ENCODE results near the gene CYP27B1.
A peak's percentile ranks its signal among the peaks of the same experiment; 100 is the strongest.
"Not testable (repeated sequence)": the region's sequence is repeated elsewhere in the genome, so short reads cannot be mapped to it uniquely, and the experiment has no call there.

The CYP27B1 gene

DNA sequence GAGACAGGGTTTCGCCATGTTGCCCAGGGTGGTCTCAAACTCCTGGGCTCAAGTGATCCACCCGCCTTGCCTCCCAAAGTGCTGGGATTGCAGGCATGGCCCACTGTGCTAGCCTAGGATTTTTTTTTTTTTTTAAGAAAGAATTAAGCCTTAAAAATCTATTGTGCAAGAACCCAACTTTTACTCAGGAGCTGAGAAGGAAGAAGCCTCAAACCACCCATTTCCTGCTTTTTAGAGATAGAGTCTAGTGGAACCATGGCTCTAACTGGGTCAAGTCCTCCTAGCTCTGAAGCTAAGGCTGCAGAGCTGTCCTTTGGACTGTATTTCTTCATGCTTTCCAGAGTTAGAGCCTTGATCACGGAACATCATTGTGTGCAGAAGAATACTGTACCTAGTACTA, 14.4 kb upstream of the CYP27B1 start:
- H3K4me3 ChIP-seq (ENCODE audit: low read length): no peak overlapping the region
- H3K9ac ChIP-seq (ENCODE audit: low read length): no peak overlapping the region
- peaks cover 3% of the 10 kb centered on the region for H3K4me1 ChIP-seq (ENCODE audit: control insufficient read depth, insufficient read depth, low read length)
- no peak overlapping the region for H3K27ac ChIP-seq (ENCODE audit: low read depth, low read length)
- H3K36me3 ChIP-seq (ENCODE audit: control insufficient read depth, insufficient read depth, low read length): peaks cover 9% of the 10 kb centered on the region
- H3K27me3 ChIP-seq (ENCODE audit: control insufficient read depth, insufficient read depth, low read length): no peaks in the 10 kb centered on the region

DNA sequence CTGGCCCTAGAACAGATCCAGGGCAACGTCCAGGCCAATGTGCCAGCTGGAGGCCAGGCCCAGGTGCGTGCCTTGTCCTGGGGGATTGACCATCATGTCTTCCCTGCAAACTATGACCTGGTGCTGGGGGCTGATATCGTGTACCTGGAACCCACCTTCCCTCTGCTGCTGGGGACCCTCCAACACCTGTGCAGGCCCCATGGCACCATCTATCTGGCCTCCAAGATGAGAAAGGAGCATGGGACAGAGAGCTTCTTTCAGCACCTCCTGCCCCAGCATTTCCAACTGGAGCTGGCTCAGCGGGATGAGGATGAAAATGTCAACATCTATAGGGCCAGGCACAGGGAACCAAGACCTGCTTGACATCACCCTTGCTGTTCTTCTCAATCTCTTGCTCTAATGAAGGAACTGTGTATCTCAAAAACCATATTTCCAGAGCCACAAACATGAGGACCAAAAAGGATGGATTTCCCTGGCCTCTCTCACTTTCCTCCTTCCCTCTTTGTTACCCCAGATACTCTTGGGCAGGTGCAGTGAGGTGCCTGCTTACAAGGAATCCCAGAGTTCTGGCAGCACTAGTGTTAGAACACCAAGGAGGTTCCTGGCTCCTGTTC, 13.5 kb upstream of the CYP27B1 start:
- H3K27me3 ChIP-seq (ENCODE audit: control insufficient read depth, insufficient read depth, low read length): no peaks in the 10 kb centered on the region
- H3K27ac ChIP-seq (ENCODE audit: low read depth, low read length): no peak overlapping the region
- no peak overlapping the region for H3K4me3 ChIP-seq (ENCODE audit: low read length)
- H3K9ac ChIP-seq (ENCODE audit: low read length): no peak overlapping the region
- H3K4me1 ChIP-seq (ENCODE audit: control insufficient read depth, insufficient read depth, low read length): peaks cover 3% of the 10 kb centered on the region
- H3K36me3 ChIP-seq (ENCODE audit: control insufficient read depth, insufficient read depth, low read length): peaks cover 3% of the 10 kb centered on the region

DNA sequence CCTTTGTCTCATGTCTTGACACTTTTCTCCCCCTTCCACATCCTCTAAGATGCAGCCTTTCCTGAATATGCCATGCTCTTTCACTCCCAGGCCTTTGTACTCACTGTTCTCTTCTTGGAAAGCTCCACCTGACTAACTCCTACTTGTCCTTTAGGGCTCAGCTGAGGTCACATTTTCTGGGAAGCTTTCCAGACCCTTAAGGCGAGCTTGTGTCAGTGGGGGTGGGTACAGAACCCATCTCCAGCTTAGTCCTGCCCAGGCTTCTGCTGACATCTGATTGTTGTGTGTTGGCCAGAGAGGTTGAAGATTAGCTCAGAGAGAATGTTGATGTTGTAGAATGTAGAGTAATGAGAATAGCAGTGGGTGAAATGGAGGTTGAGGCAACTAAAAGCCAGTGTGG, 12.9 kb upstream of the CYP27B1 start:
- Histone ChIP-seq H3K9ac (ENCODE audit: low read length) (no peak overlapping the region), H3K4me1 (ENCODE audit: control insufficient read depth, insufficient read depth, low read length) (peaks cover 3% of the 10 kb centered on the region), H3K36me3 (ENCODE audit: control insufficient read depth, insufficient read depth, low read length) (peaks cover 3% of the 10 kb centered on the region), H3K4me3 (ENCODE audit: low read length) (no peak overlapping the region), H3K27ac (ENCODE audit: low read depth, low read length) (no peak overlapping the region), H3K27me3 (ENCODE audit: control insufficient read depth, insufficient read depth, low read length) (no peaks in the 10 kb centered on the region)

DNA sequence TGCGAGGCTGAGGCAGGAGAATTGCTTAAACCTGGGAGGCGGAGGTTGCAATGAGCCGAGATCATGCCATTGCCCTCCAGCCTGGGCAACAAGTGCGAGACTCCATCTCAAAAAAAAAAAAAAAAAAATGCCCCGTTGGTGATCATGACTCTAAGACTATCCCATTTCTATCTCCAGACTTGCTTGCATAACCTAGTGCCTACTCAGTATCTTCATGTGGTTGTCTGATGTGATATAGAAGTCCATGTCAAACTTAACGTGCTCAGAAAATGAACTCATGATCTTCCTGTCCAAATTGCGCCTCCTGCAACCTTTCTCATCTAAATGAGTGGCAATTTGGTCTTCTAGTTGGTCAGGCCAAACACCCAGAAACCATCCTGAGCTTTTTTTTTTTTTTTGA, 11.0 kb upstream of the CYP27B1 start:
- H3K36me3 ChIP-seq (ENCODE audit: control insufficient read depth, insufficient read depth, low read length): peaks cover 3% of the 10 kb centered on the region
- H3K27me3 ChIP-seq (ENCODE audit: control insufficient read depth, insufficient read depth, low read length): no peaks in the 10 kb centered on the region
- H3K4me3 ChIP-seq (ENCODE audit: low read length): no peak overlapping the region
- no peaks in the 10 kb centered on the region for H3K4me1 ChIP-seq (ENCODE audit: control insufficient read depth, insufficient read depth, low read length)
- no peak overlapping the region for H3K27ac ChIP-seq (ENCODE audit: low read depth, low read length)
- no peak overlapping the region for H3K9ac ChIP-seq (ENCODE audit: low read length)

- no peak overlapping the region for H3K4me3 ChIP-seq (ENCODE audit: low read length)
- H3K36me3 ChIP-seq (ENCODE audit: control insufficient read depth, insufficient read depth, low read length): peaks cover 3% of the 10 kb centered on the region
- H3K27me3 ChIP-seq (ENCODE audit: control insufficient read depth, insufficient read depth, low read length): no peaks in the 10 kb centered on the region
- H3K4me1 ChIP-seq (ENCODE audit: control insufficient read depth, insufficient read depth, low read length): no peaks in the 10 kb centered on the region
- no peak overlapping the region for H3K27ac ChIP-seq (ENCODE audit: low read depth, low read length)
- no peak overlapping the region for H3K9ac ChIP-seq (ENCODE audit: low read length)
Measured at GRCh38 chr12:57777367-57777766, 10.5 kb upstream of the CYP27B1 start.

- Histone ChIP-seq H3K9ac (ENCODE audit: low read length) (no peak overlapping the region), H3K4me1 (ENCODE audit: control insufficient read depth, insufficient read depth, low read length) (peaks cover 2% of the 10 kb centered on the region), H3K36me3 (ENCODE audit: control insufficient read depth, insufficient read depth, low read length) (peaks cover 3% of the 10 kb centered on the region), H3K27me3 (ENCODE audit: control insufficient read depth, insufficient read depth, low read length) (no peaks in the 10 kb centered on the region), H3K27ac (ENCODE audit: low read depth, low read length) (no peak overlapping the region), H3K4me3 (ENCODE audit: low read length) (no peak overlapping the region)
Measured at GRCh38 chr12:57776247-57776587, 9.3 kb upstream of the CYP27B1 start.

GRCh38 chr12:57775563-57776246, 8.8 kb upstream of the CYP27B1 start:
- H3K36me3 ChIP-seq (ENCODE audit: control insufficient read depth, insufficient read depth, low read length): peaks cover 3% of the 10 kb centered on the region
- peaks cover 3% of the 10 kb centered on the region for H3K4me1 ChIP-seq (ENCODE audit: control insufficient read depth, insufficient read depth, low read length)
- no peak overlapping the region for H3K9ac ChIP-seq (ENCODE audit: low read length)
- H3K27me3 ChIP-seq (ENCODE audit: control insufficient read depth, insufficient read depth, low read length): no peaks in the 10 kb centered on the region
- H3K4me3 ChIP-seq (ENCODE audit: low read length): no peak overlapping the region
- H3K27ac ChIP-seq (ENCODE audit: low read depth, low read length): no peak overlapping the region

DNA sequence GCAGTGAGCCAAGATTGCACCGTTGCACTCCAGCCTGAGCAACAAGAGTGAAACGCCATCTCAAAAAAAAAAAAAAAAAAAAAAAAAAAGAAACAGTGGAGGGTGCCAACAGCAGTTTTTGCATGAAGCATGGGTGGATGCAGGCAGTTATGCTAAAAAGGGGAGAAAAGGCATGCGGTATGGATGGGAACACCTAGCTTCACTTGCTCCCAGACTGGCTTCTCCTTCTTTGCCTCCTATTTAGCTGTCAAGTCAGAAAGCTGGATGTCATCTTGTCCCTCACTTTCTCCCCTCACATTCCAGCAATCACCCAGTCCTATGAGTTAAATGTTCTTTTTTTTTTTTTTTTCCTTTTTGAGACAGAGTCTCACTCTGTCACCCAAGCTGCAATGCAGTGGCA, 8.2 kb upstream of the CYP27B1 start:
- Histone ChIP-seq H3K27me3 (ENCODE audit: control insufficient read depth, insufficient read depth, low read length) (no peaks in the 10 kb centered on the region), H3K27ac (ENCODE audit: low read depth, low read length) (no peak overlapping the region), H3K4me3 (ENCODE audit: low read length) (no peak overlapping the region), H3K4me1 (ENCODE audit: control insufficient read depth, insufficient read depth, low read length) (peaks cover 3% of the 10 kb centered on the region), H3K36me3 (ENCODE audit: control insufficient read depth, insufficient read depth, low read length) (no peaks in the 10 kb centered on the region), H3K9ac (ENCODE audit: low read length) (no peak overlapping the region)

DNA sequence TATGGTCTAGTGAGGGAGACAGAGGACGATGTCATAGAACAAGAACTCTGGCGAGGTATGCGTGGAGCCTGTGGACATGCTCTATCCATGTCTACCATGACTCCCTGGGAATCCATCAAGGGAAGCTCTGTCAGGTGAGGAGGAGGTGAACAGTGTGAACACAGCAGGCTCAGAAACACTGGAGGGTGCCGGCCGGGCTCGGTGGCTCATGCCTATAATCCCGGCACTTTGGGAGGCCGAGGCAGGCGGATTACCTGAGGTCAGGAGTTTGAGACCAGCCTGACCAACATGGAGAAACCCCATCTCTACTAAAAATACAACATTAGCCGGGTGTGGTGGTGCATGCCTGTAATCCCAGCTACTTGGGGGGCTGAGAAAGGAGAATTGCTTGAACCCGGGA, 7.8 kb upstream of the CYP27B1 start:
- not testable (repeated sequence) for H3K27me3 ChIP-seq (ENCODE audit: control insufficient read depth, insufficient read depth, low read length); H3K36me3 ChIP-seq (ENCODE audit: control insufficient read depth, insufficient read depth, low read length); H3K9ac ChIP-seq (ENCODE audit: low read length); H3K27ac ChIP-seq (ENCODE audit: low read depth, low read length); H3K4me1 ChIP-seq (ENCODE audit: control insufficient read depth, insufficient read depth, low read length); H3K4me3 ChIP-seq (ENCODE audit: low read length)

GRCh38 chr12:57772429-57773322, 5.8 kb upstream of the CYP27B1 start, which contains the start of gene EEF1AKMT3:
Gene EEF1AKMT3, plus strand, starts transcription at chr12:57772614. Its CDS starts 111 bp downstream, at chr12:57772725.
- H3K27me3 ChIP-seq (ENCODE audit: control insufficient read depth, insufficient read depth, low read length): no peaks in the 10 kb centered on the region
- H3K9ac ChIP-seq (ENCODE audit: low read length): peak within 1 kb of the TSS; percentile 89
- peak within 1 kb of the TSS; percentile 100 for H3K4me3 ChIP-seq (ENCODE audit: low read length)
- peaks cover 3% of the 10 kb centered on the region for H3K4me1 ChIP-seq (ENCODE audit: control insufficient read depth, insufficient read depth, low read length)
- H3K36me3 ChIP-seq (ENCODE audit: control insufficient read depth, insufficient read depth, low read length): peaks cover 4% of the 10 kb centered on the region
- peak within 1 kb of the TSS; percentile 94 for H3K27ac ChIP-seq (ENCODE audit: low read depth, low read length)

- peaks cover 3% of the 10 kb centered on the region for H3K4me1 ChIP-seq (ENCODE audit: control insufficient read depth, insufficient read depth, low read length)
- H3K4me3 ChIP-seq (ENCODE audit: low read length): peak within 1 kb of the TSS; percentile 100
- H3K36me3 ChIP-seq (ENCODE audit: control insufficient read depth, insufficient read depth, low read length): peaks cover 4% of the 10 kb centered on the region
- no peaks in the 10 kb centered on the region for H3K27me3 ChIP-seq (ENCODE audit: control insufficient read depth, insufficient read depth, low read length)
- peak within 1 kb of the TSS; percentile 89 for H3K9ac ChIP-seq (ENCODE audit: low read length)
- peak within 1 kb of the TSS; percentile 94 for H3K27ac ChIP-seq (ENCODE audit: low read depth, low read length)
Measured at GRCh38 chr12:57771873-57772428, 5.1 kb upstream of the CYP27B1 start, which contains the start of gene METTL1. Gene METTL1, minus strand, starts transcription at chr12:57772105. Its CDS starts 22 bp downstream, at chr12:57772083.

DNA sequence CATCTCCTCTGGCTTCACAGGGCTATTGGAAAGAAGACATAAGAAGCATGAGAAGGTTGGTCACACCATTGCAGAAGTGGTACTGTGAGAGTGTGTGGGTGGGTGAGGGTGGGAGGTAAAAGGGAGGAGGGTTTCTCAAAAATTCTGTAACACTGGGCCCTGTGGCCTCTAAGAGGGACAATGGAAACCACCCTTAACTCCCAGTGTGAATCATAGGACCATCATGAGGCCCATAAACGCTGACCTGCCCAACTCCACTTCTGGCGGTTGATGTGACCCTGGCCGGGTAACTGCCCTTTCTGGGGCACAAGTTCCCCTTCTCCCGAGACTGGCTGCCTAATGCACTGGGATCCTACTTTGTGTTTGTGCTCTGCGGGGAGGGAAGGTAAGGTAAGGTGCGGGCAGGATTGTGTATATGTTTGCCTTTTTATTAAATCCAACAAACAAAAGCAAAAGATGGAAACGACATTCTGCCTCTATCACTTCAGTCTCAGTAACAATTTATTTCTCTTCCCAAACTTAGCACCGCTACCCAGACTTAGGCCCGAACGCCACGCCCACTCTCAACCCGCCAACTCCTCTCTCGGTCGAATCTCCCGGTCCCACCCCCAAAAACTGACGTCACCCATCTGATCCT, 4.5 kb upstream of the CYP27B1 start:
- Histone ChIP-seq H3K9ac (ENCODE audit: low read length) (peak overlapping the region; percentile 42), H3K27ac (ENCODE audit: low read depth, low read length) (peak overlapping the region; percentile 94), H3K27me3 (ENCODE audit: control insufficient read depth, insufficient read depth, low read length) (peaks cover 4% of the 10 kb centered on the region), H3K4me3 (ENCODE audit: low read length) (peak overlapping the region; percentile 100), H3K36me3 (ENCODE audit: control insufficient read depth, insufficient read depth, low read length) (peaks cover 4% of the 10 kb centered on the region), H3K4me1 (ENCODE audit: control insufficient read depth, insufficient read depth, low read length) (peaks cover 8% of the 10 kb centered on the region)
